B cell (primary cell): ENCODE data around the gene DDR2. TPM values are rescaled to one million over a fixed set of nuclear protein-coding genes. Genes with fewer than 3 reads are reported as not detected.

Source experiments
- ATAC-seq: fragments of 200-7000 bp; cut with Tn5 transposase; one replicate; pipeline ENCODE4 v1.10.0; 2021; ENCODE audit warnings: low read depth, mild to moderate bottlenecking, moderate number of reproducible peaks, moderate library complexity
- CTCF ChIA-PET: fragments of 350-600 bp; sonication (Branson Sonifier 250); formaldehyde crosslinking; loops from one replicate; lab custom pipeline; 2021; ENCODE audit warnings: antibody characterized with exemption, inconsistent platforms; lab: Charles Lee
- POLR2A ChIA-PET: fragments of 350-600 bp; sonication (Branson Sonifier 250); formaldehyde crosslinking; loops from one replicate; lab custom pipeline; 2021; ENCODE audit warnings: antibody characterized with exemption; lab: Charles Lee
- DNase-seq: peaks from one replicate; pipeline ENCODE4 v3.0.0; 2013
- H2AFZ ChIP-seq: 2 replicates; pipeline ENCODE4 v1.6.1; 2012; ENCODE audit warnings: mild to moderate bottlenecking, low read depth, low read length; ENCODE audit not compliant: insufficient read depth, poor library complexity, severe bottlenecking
- H3K27ac ChIP-seq, 2 donors: 1 replicate in 1 of 2; 2 replicates in 1 of 2; pipeline ENCODE4 v1.5.1; 2012 to 2013; ENCODE audit warnings: low read length in 2 of 2, mild to moderate bottlenecking in 2 of 2, moderate library complexity in 1 of 2
- H3K27me3 ChIP-seq, 4 experiments: fragments of 200-600 bp in 1 of 4; sonication (generic) in 1 of 4; replicated peaks in 1 of 4; 1 replicate in 2 of 4; 2 replicates in 2 of 4; pipeline versions ENCODE4 v1.6.1 to v1.7.0; 2013 to 2016; ENCODE audit warnings: low read length in 3 of 4, mild to moderate bottlenecking in 2 of 4, mixed read lengths in 1 of 4, moderate library complexity in 1 of 4; ENCODE audit not compliant: insufficient read depth in 4 of 4, control insufficient read depth in 3 of 4; ENCODE audit errors: control extremely low read depth in 1 of 4
- H3K36me3 ChIP-seq, 2 experiments: replicated peaks in 1 of 2; 1 replicate in 1 of 2; 2 replicates in 1 of 2; pipeline versions ENCODE4 v1.6.1 to v1.7.1; 2013; ENCODE audit warnings: low read length in 1 of 2; ENCODE audit not compliant: insufficient read depth in 2 of 2, control insufficient read depth in 1 of 2; ENCODE audit errors: control extremely low read depth in 1 of 2, extremely low read depth in 1 of 2
- H3K4me1 ChIP-seq, 2 donors: fragments of 200-600 bp in 1 of 2; sonication (generic) in 1 of 2; 1 replicate in 1 of 2; 2 replicates in 1 of 2; pipeline versions ENCODE4 v1.5.1 to v1.6.1; 2013 to 2017; ENCODE audit warnings: low read length in 2 of 2; ENCODE audit not compliant: control insufficient read depth in 2 of 2, insufficient read depth in 2 of 2
- H3K4me2 ChIP-seq: replicated peaks from 2 replicates; pipeline ENCODE3; 2012; ENCODE audit warnings: mild to moderate bottlenecking, low read depth, low read length; ENCODE audit not compliant: poor library complexity, severe bottlenecking
- H3K4me3 ChIP-seq, 5 experiments: fragments of 200-600 bp in 1 of 5; sonication (generic) in 1 of 5; 1 replicate in 3 of 5; 2 replicates in 2 of 5; pipeline versions ENCODE4 v1.5.1 to v1.7.0; 2011 to 2016; ENCODE audit warnings: low read length in 4 of 5, mild to moderate bottlenecking in 4 of 5, low read depth in 2 of 5, control low read depth in 1 of 5, moderate library complexity in 1 of 5; ENCODE audit not compliant: insufficient read depth in 1 of 5; ENCODE audit errors: control extremely low read depth in 1 of 5, extremely low read depth in 1 of 5
- H3K79me2 ChIP-seq: fragments of 200-600 bp; sonication (generic); one replicate; pipeline ENCODE4 v1.6.0; 2016; ENCODE audit warnings: low read length; ENCODE audit not compliant: control insufficient read depth, insufficient read depth
- H3K9ac ChIP-seq: fragments of 200-600 bp; sonication (generic); 2 replicates; pipeline ENCODE4 v1.6.1; 2017; ENCODE audit warnings: mild to moderate bottlenecking, low read length, moderate library complexity
- H3K9me3 ChIP-seq, 3 donors: one replicate each; pipeline versions ENCODE4 v1.6.1 to v1.7.1; 2013; ENCODE audit warnings: low read length in 2 of 3; ENCODE audit not compliant: control insufficient read depth in 2 of 3, insufficient read depth in 1 of 3; ENCODE audit errors: control extremely low read depth in 1 of 3
- H4K20me1 ChIP-seq: 2 replicates; pipeline ENCODE4 v1.6.0; 2012; ENCODE audit warnings: mild to moderate bottlenecking, low read length; ENCODE audit not compliant: insufficient read depth, control insufficient read depth, poor library complexity, severe bottlenecking
- H3K27ac Mint-ChIP-seq: one replicate; pipeline ENCODE4 v1.8.0; 2021; ENCODE audit warnings: mixed read lengths
- H3K27me3 Mint-ChIP-seq: one replicate; pipeline ENCODE4 v1.8.0; 2021; ENCODE audit warnings: mixed read lengths
- H3K4me1 Mint-ChIP-seq: one replicate; pipeline ENCODE4 v1.8.0; 2021; ENCODE audit warnings: mixed read lengths
- H3K4me3 Mint-ChIP-seq: one replicate; pipeline ENCODE4 v1.8.0; 2021; ENCODE audit warnings: mixed read lengths
- H3K9me3 Mint-ChIP-seq: one replicate; pipeline ENCODE4 v1.8.0; 2022; ENCODE audit warnings: mixed read lengths; ENCODE audit not compliant: insufficient read depth
- CTCF ChIP-seq: fragments of 200-600 bp; IDR thresholded peaks from one replicate; pipeline ENCODE4 v1.8.0; 2022; ENCODE audit warnings: antibody characterized with exemption, mild to moderate bottlenecking
- EZH2 ChIP-seq: IDR thresholded peaks from 2 replicates; pipeline ENCODE4 v1.6.1; 2012; ENCODE audit warnings: borderline replicate concordance, low read depth, mild to moderate bottlenecking, moderate library complexity, low read length; ENCODE audit not compliant: insufficient read depth, poor library complexity, severe bottlenecking
- WGBS: methylation state at CpG from one replicate; pipeline ENCODE4 v1.1.5; 2013; ENCODE audit warnings: missing lambda C conversion rate; ENCODE audit not compliant: insufficient coverage; 5-methylcytosine and 5-hydroxymethylcytosine counted together
- intact Hi-C: fragments of 100-400 bp; cut with micrococcal nuclease; formaldehyde crosslinking; loops from one replicate; pipeline ENCODE4 v1.10.0; 2022
- polyA plus RNA-seq: library from polyadenylated mRNA; depleted of rRNA; stranded (reverse); fragments of >200 nt; gene quantifications from 2 replicates; pipeline ENCODE4 v1.2.3, GENCODE V29; 2012
- total RNA-seq, 2 donors: library from RNA; stranded (reverse); fragments of 120-200 nt in 1 of 2; gene quantifications; 1 replicate in 1 of 2; 2 replicates in 1 of 2; pipeline versions ENCODE4 v1.2.3 to v1.2.4, GENCODE V29; 2013 to 2022

Gene DDR2
- total and polyA plus RNA-seq, 2 donors (not counting 1 experiment from before 2014, with no cell fraction given) = 0.12 to 0.24 TPM

GRCh38 chr1:162635418-162635817, 3.2 kb downstream of the DDR2 start:
- Histone ChIP-seq H3K4me1 (no peaks in the 10 kb centered on the region), H3K9ac (no peak overlapping the region), H3K27me3 (peaks cover 0 to 7% (median 0%) of the 10 kb centered on the region in 4 experiments), H3K79me2 (no peaks in the 10 kb centered on the region), H4K20me1 (no peaks in the 10 kb centered on the region), H3K9me3 (no peaks in the 10 kb centered on the region), H3K27ac (no peak overlapping the region), H2AFZ (no peak overlapping the region), H3K36me3 (no peaks in the 10 kb centered on the region), H3K4me3 (no peak overlapping the region), H3K4me2 (no peak overlapping the region)
- DNase-seq (no peak), ATAC-seq (no peak)
- no peaks in the 10 kb centered on the region for H3K9me3 Mint-ChIP-seq
- WGBS = 100% methylated on average over 4 of the region's 4 CpGs
- H3K27me3 Mint-ChIP-seq = peaks cover 15% of the 10 kb centered on the region
- CTCF ChIA-PET = no interaction called here
- H3K4me3 Mint-ChIP-seq = no peak overlapping the region
- POLR2A ChIA-PET = no interaction called here
- no peak for TF ChIP-seq CTCF
- no peak for TF ChIP-seq EZH2
- no peak overlapping the region for H3K27ac Mint-ChIP-seq
- peaks cover 2% of the 10 kb centered on the region for H3K4me1 Mint-ChIP-seq
- intact Hi-C loops = no loop called here

- intact Hi-C loops = no loop called here
- peaks cover 2% of the 10 kb centered on the region for H3K4me1 Mint-ChIP-seq
- Histone ChIP-seq H3K9me3 (no peaks in the 10 kb centered on the region), H3K4me3 (no peak overlapping the region), H3K27me3 (peaks cover 0 to 3% (median 0%) of the 10 kb centered on the region in 4 experiments), H3K79me2 (no peaks in the 10 kb centered on the region), H3K4me2 (no peak overlapping the region), H3K4me1 (no peaks in the 10 kb centered on the region), H3K36me3 (no peaks in the 10 kb centered on the region), H4K20me1 (no peaks in the 10 kb centered on the region), H3K27ac (no peak overlapping the region), H2AFZ (no peak overlapping the region), H3K9ac (no peak overlapping the region)
- ChIA-PET CTCF (interaction anchor here (1.5 kb wide), 1 partner anchor 10 kb away, joined by 3 read pairs; no protein-coding TSS in a partner anchor), POLR2A (no interaction called here)
- 94% methylated on average over 5 of the region's 7 CpGs for WGBS
- no peak for ATAC-seq
- no peak overlapping the region for H3K27ac Mint-ChIP-seq
- H3K4me3 Mint-ChIP-seq = no peak overlapping the region
- no peak for TF ChIP-seq CTCF
- TF ChIP-seq EZH2 = no peak
- peaks cover 21% of the 10 kb centered on the region for H3K27me3 Mint-ChIP-seq
- no peaks in the 10 kb centered on the region for H3K9me3 Mint-ChIP-seq
- peak; percentile 11 for DNase-seq
Observed at GRCh38 chr1:162639718-162640117, 7.5 kb downstream of the DDR2 start.
